Activated CD4-positive, alpha-beta T cell treated with anti-CD3 and anti-CD28 coated beads, Interleukin-10, Interleukin-2, amounts not matched to agents 100 ng/mL and 50 ng/mL, durations not matched to agents 16 hours and 8 hours (primary cell): ENCODE results near the gene MAP3K3.

Source experiments
- DNase-seq: peaks from one replicate; pipeline ENCODE4 v3.0.0-alpha.2; 2020

The MAP3K3 gene

GRCh38 chr17:63621684-63622573 is at the start of gene MAP3K3:
Gene MAP3K3, plus strand, starts transcription at chr17:63622417. Its CDS starts 343 bp downstream, at chr17:63622760.
- peak; percentile 100 for DNase-seq

GRCh38 chr17:63573634-63574033 is 48.6 kb upstream of the MAP3K3 start:
- no peak for DNase-seq

DNA sequence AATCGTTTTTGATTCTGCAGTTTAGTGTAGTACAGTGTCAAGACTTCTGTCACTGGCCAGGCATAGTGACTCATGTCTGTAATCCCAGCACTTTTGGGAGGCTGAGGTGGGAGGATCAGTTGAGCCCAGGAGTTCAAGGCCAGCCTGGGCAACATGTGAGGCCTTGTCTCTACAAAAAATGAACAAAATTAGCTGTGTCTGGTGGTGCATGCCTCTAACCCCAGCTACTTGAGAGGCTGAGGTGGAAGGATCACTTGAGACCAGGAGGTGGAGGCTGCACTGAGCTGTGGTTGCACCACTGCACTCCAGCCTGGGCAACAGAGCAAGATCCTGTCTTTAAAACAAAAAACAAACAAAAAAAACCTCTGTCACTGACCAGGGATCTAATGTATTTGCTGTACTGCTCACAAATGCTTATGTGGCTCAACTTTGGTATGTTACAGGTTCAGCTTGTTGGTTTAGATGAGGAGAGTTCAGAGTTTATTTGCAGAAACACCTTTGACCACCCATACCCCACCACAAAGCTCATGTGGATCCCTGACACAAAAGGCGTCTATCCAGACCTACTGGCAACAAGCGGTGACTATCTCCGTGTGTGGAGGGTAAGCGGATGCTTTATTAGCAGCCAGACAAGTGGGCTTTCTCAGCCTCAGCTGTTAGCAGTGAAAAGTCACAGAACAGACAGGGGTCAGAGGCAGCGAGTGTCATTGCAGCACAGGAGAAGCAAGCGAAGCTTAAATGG is 44.0 kb upstream of the MAP3K3 start:
- no peak for DNase-seq

DNA sequence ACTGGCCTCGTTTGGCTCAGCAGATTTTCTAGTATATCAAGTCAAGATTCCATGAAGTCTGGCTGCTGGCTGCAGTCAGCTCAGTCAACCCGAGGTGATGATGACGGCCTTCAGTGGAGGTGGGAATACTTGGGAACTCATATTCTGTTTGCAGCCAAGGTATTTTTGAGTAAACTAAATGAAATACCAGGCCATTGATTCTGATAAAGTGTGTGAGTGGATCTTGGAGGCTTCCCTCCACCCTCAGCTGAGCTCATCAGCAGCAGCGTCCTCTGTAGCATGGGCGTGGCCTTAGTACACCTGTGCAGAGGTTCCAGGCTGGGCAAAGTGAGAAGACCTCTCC is 43.5 kb upstream of the MAP3K3 start:
- DNase-seq, result no peak

DNA sequence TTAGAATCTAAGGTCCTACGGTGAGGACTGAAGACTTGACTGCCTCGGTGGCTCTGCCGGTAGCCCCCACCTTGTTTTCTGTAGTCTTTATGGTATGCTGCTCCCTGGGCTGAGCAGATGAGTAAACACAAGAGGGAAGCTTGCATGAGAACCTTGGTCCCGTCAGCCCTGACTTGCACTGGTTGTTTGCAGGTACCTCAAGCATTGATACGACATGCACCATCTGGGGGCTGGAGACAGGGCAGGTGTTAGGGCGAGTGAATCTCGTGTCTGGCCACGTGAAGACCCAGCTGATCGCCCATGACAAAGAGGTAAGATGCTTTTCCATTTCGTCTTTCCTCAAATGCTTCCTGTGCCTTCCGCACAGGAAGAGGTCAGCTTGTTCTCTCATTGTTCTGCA is 42.6 kb upstream of the MAP3K3 start:
- no peak for DNase-seq

- DNase-seq, result no peak
Measured at GRCh38 chr17:63587770-63588169, 34.4 kb upstream of the MAP3K3 start.

DNA sequence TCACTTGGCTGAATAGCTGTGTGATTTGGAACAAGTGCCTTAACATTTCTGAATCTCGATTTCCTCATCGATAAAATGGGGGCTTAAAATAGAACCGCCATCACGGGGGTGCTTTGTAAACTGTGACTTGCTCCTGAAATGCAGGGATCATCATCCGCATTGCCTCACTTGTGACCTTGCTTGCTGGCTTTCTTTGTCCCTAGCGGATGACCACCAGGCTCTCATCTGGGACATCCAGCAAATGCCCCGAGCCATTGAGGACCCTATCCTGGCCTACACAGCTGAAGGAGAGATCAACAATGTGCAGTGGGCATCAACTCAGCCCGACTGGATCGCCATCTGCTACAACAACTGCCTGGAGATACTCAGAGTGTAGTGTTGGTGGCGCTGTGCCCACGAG is 33.4 kb upstream of the MAP3K3 start:
- no peak for DNase-seq

DNA sequence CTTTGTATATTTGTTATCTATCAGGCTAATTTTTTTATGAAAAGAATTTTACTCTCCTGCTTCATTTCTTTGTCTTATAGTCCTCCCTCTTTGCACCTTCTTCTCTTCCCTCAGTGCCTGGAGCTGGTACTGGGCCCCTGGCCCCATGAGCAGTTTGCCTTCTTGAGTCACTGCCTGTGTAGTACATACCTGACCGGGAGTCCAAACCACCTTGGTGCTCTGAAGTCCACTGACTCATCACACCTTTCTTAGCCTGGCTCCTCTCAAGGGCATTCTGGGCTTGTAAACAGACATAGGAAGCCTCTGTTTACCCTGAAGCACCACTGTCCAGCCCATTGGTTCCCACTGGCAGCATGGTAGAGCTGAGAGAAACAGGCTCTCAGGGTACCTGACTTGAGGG is 32.6 kb upstream of the MAP3K3 start:
- DNase-seq, result no peak

DNA sequence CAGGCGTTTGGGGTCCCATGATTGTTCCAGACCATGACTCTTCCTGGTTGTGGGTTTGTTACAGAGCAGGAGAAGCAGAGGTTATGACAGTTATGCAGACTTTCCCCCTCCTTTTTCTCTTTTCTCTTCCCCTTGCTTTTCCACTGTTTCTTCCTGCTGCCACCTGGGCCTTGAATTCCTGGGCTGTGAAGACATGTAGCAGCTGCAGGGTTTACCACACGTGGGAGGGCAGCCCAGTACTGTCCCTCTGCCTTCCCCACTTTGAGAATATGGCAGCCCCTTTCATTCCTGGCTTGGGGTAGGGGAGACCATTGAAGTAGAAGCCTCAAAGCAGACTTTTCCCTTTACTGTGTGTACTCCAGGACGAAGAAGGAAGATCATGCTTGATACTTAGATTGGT is 29.4 kb upstream of the MAP3K3 start:
- no peak for DNase-seq

DNA sequence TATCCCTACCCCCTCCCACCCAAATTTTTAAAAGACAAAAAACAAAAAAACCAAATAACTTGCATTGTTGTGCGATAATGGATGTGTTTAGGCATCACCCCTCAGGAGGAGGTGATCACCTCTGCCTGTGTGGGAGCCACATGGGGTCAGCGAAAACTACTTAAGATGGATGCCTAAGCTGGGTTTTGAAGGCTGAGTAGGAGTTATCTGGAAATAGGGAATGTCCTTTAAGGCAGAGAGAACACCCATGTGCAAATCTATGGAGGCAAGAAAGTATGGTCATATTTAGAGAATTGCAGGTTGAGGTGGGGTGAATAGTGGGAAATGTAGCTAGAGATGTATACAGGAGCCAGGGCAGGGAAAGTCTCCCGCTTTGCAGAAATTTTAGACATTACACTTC is 27.1 kb upstream of the MAP3K3 start:
- DNase-seq, result no peak

- peak; percentile 53 for DNase-seq
Measured at GRCh38 chr17:63596856-63597586, 25.2 kb upstream of the MAP3K3 start.

GRCh38 chr17:63598281-63598680 is 23.9 kb upstream of the MAP3K3 start:
- peak; percentile 60 for DNase-seq

DNA sequence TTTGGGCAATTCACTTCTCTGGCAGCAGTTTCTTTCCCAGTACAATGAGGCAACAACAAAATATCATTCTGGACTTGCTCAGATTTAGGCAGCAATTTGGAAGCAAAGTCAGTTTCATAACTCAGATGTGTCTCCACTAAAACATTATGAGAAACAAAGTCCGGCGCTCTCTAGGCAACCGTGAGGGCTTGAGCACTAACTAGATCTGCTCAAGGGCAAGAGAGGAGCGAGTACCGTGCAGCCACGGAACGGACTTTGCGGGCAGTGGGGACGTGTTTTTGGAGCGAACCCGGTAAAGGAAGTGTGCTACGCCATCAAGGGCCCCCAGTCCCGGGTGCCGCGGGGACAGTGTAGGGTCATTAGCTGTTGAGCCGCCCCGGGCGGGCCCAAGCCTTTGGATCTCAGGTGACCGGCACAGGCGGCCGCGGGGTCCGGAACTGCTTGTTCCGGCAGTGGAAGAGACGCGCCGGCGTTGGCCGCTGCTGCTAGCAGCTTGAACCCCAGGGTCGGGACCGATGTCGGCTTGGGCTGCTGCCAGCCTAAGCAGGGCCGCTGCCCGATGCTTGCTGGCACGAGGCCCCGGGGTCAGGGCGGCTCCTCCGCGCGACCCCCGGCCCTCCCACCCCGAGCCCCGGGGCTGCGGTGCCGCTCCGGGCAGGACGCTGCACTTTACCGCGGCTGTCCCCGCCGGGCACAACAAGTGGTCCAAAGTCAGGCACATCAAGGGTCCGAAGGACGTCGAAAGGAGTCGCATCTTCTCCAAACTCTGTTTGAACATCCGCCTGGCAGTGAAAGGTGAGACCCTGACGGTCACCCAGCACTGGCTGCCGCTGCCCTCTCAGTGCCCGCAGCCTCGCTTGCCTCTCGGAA is 21.4 kb upstream of the MAP3K3 start, which contains the start of gene TACO1:
Gene TACO1, plus strand, starts transcription at position 327 of the 870 bp plus-strand sequence. Its CDS starts 189 bp downstream, at position 516.
- peak; percentile 83 for DNase-seq

DNA sequence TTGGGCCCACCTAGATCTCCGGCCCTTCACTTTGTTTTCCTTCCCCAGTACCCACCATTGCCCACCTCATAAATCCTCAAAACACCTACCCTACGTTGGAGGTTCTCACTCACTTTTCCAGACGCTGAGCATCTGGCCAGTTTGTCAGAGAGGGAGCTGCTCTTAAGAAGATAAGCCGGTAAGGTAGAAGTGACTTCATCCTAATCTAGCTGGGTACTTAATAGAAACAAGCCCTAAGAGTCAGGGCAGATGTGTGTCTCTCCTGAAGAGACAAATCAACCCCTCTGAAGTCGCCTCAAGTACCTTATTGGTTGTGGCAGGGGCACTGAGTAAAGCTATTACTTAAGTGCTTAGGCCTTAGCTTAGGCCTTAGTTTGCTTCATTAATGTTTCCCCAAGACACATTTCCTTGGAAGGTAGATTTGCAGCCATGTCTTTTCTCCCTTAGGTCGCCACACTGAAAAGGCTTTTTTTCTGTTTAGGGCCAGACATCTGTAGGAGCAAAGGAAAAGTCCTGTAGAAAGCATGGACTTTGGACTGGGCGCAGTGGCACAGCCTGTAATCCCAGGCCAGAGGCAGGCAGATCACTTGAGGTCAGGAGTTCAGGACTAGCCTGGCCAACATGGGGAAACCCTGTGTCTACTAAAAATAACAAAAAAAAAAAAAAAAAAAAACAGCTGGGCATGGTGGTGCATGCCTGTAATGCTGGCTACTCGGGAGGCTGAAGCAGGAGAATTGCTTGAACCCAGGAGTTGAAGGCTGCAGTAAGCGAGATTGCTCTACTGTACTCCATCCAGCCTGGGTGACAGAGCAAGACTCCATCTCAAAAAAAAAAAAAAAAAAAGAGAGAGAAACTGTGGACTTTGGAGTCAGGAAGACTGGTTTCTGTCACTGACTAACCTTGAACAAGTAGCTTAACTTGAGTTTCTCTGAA is 20.5 kb upstream of the MAP3K3 start:
- no peak for DNase-seq

- DNase-seq, result peak; percentile 70
Measured at GRCh38 chr17:63609816-63610573, 12.2 kb upstream of the MAP3K3 start.

DNA sequence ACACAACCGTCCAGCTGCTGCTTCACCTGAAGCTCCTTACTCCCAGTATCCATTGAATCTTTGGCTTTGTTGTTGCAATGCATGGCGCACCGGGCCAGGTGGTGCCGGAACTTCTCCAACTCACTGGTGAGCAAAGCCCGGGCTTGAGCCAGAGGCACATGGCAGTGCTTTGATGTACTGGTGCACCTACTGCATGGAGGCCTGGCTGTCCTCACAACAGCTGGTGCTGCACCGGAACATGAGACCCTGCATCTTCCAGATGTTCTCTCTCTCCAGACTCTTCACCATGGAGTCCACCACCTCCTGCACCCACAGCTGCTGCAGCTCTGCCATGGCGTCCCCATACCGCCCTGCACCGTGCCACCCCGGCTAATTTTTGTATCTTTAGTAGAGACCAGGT is 11.4 kb upstream of the MAP3K3 start:
- no peak for DNase-seq

DNA sequence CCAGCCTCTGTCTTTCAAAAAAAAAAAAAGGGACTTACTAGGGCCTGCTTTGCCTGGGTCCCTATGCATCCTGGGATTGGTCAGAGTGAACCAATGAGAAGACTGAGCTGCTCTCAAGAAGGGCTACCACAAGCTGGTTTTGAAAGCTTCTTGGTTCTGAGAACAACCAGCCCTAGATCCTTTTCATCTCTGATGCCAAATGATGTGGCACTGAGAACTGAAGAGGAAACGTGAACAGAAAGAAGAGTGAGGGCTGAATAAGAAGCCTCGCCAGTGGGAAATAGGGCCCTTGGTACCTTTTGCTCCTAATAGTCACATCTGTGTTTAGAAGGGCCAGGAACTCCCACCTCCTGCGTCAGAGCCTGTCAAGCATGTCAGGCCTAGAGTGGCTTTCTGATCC is 10.9 kb upstream of the MAP3K3 start:
- peak; percentile 84 for DNase-seq

DNA sequence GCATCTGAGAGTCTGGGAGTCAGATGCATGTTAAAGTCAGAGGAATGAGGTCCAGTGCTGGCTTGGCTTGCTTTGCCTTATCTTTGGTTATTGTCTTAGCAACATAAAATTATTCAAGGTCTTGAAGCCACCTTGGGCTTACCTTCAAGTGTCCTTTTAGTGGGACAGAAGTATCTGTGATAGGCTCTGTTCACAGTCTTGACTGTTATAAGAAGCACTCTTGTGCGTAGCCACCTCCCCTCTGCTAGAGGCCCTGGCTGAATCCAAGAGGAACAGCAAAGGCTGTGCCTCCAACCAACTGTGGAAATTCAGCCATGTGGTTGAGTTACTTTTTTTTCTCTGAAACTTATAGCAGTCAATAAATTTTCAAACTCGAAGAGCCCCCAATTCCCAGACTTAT is 8.6 kb upstream of the MAP3K3 start:
- DNase-seq, result no peak

DNA sequence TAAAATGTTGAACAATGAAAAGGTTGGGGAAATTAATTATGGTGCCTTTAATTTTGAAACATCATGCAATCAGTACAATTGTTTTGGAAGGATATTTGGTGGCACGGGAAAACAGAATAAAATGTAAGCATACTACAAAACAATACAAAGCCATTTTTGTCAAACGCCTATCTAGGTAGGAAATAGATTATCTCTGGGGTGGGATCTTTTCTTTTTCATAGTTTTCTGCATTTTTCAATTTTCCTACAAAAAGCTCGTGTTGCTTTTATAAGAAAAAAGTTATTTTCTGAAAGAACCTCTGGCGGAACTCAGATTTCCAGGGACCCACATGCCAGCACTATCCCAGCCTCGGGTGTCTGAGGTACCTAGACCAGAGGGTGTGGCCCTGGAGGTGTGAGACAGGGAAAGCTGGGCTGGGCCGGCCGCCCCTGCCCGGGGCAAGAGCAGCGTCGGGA is 961 bp upstream of the MAP3K3 start:
- DNase-seq, result no peak
